ENCODE data around the gene GNAT2.
A peak's percentile ranks its signal among the peaks of the same experiment; 100 is the strongest.

The GNAT2 gene

DNA sequence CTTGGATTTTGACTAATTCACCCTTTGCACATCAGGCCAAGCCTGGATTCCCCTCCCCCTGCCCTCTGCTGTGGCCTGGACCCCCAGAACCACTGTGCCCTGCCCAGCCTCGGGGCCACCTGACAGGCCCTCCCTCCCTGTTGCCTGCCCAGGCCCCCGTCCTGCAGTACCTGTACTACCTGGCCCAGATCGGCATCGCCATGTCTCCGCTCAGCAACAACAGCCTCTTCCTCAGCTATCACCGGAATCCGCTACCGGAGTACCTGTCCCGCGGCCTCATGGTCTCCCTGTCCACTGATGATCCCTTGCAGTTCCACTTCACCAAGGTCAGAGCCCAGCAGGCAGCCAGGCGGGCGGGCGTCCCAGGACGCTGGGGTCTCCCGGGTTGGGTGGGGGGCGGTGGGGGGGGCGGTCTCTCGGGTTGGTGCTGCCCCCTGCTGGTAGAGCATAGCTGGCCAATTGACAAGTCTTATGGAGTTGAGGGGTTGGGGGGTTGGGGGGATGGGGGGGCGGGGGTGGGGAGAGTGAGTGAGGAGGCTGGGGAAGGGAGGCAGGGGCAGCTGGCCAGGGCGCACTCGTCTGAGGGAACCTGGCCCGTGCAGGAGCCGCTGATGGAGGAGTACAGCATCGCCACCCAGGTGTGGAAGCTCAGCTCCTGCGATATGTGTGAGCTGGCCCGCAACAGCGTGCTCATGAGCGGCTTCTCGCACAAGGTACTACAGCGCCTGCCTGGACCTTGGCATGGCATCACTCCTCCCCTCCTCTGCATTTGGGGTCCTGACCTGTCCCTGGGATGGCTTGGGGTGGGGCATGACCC lies 10.9 kb upstream of the GNAT2 start:
- DNase-seq: no peak
- in situ Hi-C loops (cut with HindIII; ENCODE audit: low pct_ligation_motif_present, low pct_unique_long_range_greater_than_20kb, low sequenced_read_pairs): no loop called here

DNA sequence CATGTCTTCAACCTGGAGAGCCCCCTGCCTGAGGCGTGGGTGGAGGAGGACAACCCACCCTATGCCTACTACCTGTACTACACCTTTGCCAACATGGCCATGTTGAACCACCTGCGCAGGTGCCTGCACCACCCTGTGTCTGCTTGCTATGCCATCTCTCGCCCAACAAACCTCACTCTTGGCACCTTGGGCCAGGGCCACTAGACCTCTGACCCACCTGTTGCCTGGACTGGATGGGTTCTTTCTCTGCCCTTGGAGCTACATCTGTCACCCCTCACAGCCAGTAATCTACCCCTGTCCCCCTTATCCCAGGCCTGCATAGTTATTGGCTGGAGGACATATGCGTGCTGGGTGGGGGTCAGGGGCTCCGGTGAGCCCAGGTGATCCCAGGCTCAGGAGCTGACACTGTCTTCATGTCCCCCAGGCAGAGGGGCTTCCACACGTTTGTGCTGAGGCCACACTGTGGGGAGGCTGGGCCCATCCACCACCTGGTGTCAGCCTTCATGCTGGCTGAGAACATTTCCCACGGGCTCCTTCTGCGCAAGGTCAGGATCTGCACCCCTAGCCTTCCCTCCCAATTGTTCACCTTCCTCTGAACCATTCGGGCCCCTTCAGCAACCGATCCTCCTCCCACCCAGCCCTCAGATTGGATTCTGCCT lies 10.1 kb upstream of the GNAT2 start:
- DNase-seq: no peak
- in situ Hi-C loops (cut with HindIII; ENCODE audit: low pct_ligation_motif_present, low pct_unique_long_range_greater_than_20kb, low sequenced_read_pairs): no loop called here

GRCh38 chr1:109628540-109629321 lies 9.3 kb upstream of the GNAT2 start:
- in situ Hi-C loops (cut with HindIII; ENCODE audit: low pct_ligation_motif_present, low pct_unique_long_range_greater_than_20kb, low sequenced_read_pairs): no loop called here

DNA sequence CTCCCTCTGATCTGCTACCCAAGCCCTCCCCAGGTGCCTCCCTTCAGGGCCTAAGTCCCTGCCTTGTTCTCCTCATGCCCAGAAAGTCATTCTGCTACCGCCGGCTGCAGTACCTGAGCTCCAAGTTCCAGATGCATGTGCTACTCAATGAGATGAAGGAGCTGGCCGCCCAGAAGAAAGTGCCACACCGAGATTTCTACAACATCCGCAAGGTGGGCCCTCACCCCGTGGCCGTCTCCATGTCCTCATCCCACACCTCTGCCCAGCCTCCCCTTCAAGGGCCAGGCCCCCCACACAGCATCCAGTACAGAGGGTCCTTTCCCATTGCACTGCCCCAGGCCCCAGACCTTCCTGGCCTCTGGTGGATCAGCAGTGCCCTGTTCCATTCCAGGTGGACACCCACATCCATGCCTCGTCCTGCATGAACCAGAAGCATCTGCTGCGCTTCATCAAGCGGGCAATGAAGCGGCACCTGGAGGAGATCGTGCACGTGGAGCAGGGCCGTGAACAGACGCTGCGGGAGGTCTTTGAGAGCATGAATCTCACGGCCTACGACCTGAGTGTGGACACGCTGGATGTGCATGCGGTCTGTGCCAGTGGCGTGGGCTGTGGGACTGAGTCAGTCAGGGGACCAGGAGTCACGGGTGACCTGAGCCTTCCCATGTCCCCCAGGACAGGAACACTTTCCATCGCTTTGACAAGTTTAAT lies 8.4 kb upstream of the GNAT2 start:
- peak; percentile 92 for DNase-seq
- in situ Hi-C loops (cut with HindIII; ENCODE audit: low pct_ligation_motif_present, low pct_unique_long_range_greater_than_20kb, low sequenced_read_pairs): no loop called here

More at GRCh38 chr1:109628540-109629321, 9.3 kb upstream of the GNAT2 start:
- peak; percentile 91 for DNase-seq

DNA sequence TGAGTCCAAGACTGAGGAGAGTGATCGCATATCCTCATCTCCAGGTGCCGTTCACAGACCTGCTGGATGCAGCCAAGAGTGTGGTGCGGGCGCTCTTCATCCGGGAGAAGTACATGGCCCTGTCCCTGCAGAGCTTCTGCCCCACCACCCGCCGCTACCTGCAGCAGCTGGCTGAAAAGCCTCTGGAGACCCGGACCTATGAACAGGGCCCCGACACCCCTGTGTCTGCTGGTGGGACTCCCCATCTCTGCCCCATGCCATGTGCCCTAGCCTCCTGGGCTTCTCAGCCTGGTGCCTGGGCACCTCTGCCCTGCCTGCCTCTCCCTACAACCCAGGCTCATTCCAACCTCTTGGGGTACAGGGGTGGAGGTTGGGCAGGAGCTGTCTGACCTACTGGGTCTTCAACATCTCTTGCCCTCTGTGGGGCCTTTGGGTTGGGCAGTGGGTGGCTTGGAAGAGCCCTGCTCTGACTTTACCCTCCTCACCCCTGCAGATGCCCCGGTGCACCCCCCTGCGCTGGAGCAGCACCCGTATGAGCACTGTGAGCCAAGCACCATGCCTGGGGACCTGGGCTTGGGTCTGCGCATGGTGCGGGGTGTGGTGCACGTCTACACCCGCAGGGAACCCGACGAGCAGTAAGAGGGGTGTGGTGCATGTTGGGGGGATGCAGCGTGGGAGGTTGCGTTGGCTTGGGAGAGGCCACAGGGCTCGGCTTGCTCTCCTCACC lies 7.4 kb upstream of the GNAT2 start:
- in situ Hi-C loops (cut with HindIII; ENCODE audit: low pct_ligation_motif_present, low pct_unique_long_range_greater_than_20kb, low sequenced_read_pairs): no loop called here

DNA sequence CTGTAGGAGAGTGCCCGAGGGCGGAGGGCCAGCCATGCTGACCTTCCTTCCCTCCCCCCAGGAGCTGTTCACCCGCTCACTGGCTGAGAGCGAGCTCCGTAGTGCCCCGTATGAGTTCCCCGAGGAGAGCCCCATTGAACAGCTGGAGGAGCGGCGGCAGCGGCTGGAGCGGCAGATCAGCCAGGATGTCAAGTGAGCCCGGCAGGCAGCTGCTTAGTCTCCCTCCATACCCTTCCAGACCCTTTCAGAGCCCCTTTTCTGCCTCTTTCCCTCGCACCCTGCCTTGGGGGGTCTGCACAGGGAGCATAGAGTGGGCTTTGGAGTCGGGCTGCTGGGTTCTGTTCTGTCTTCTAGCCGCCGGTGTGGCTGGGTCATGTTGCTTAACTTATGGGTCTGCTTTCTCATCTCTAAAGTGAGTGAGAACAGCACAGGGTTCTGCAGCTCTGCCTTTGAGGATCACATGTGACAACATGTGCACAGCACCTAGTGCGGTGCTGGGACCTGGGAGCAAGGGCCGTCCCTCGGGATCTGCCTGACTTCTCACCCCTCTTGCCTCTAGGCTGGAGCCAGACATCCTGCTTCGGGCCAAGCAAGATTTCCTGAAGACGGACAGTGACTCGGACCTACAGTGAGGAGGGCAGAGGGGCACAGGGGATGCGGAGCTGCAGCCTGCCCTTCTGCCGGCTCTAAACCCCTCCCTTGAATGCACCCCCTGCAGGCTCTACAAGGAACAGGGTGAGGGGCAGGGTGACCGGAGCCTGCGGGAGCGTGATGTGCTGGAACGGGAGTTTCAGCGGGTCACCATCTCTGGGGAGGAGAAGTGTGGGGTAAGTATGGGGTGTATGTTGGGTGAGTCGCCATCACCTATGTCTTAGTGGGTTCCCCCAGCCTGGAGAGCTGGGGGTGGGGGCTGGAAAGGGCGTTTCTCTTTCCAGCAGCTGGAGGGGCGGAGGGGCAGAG lies 6.5 kb upstream of the GNAT2 start:
- in situ Hi-C loops (cut with HindIII; ENCODE audit: low pct_ligation_motif_present, low pct_unique_long_range_greater_than_20kb, low sequenced_read_pairs): no loop called here
- DNase-seq: no peak

More for the DNA sequence above, 7.4 kb upstream of the GNAT2 start:
- DNase-seq: no peak

- in situ Hi-C loops (cut with HindIII; ENCODE audit: low pct_ligation_motif_present, low pct_unique_long_range_greater_than_20kb, low sequenced_read_pairs): no loop called here
Observed at GRCh38 chr1:109625176-109625575, 5.8 kb upstream of the GNAT2 start.

GRCh38 chr1:109624201-109625010 lies 5.0 kb upstream of the GNAT2 start:
- no peak for DNase-seq
- in situ Hi-C loops (cut with HindIII; ENCODE audit: low pct_ligation_motif_present, low pct_unique_long_range_greater_than_20kb, low sequenced_read_pairs): no loop called here

More at GRCh38 chr1:109625176-109625575, 5.8 kb upstream of the GNAT2 start:
- DNase-seq: no peak

DNA sequence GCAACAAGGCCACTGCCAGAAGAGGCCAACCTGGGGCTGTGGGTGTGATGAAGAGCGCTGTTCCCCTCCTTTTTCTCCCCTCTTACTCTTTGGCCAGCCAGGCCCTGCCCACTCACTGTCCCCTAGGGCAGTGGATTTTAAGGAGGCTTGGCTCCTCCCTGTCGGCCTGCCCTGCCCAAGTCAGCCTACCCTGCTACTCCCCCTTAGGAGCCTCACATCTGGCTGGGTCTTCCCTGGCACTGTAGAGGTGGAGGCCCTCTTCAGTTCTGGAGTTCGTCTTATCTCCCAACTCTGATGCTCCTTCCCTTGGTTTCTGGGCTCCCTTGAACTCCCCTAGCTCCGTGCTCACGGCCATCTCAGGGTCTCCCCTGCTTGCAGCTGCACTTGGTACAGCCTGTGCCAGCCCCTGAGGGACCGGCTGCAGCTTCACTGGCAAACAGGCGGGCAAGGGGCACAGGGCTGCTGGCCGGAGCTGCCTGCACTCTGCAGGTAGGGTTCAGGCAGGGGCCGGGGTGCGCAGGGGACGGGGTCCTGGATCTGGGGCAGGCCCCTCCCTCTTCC lies 4.3 kb upstream of the GNAT2 start:
- in situ Hi-C loops (cut with HindIII; ENCODE audit: low pct_ligation_motif_present, low pct_unique_long_range_greater_than_20kb, low sequenced_read_pairs): no loop called here

GRCh38 chr1:109622895-109623294 lies 3.5 kb upstream of the GNAT2 start:
- in situ Hi-C loops (cut with HindIII; ENCODE audit: low pct_ligation_motif_present, low pct_unique_long_range_greater_than_20kb, low sequenced_read_pairs): no loop called here
- DNase-seq: no peak

More for the DNA sequence above, 4.3 kb upstream of the GNAT2 start:
- DNase-seq: no peak

DNA sequence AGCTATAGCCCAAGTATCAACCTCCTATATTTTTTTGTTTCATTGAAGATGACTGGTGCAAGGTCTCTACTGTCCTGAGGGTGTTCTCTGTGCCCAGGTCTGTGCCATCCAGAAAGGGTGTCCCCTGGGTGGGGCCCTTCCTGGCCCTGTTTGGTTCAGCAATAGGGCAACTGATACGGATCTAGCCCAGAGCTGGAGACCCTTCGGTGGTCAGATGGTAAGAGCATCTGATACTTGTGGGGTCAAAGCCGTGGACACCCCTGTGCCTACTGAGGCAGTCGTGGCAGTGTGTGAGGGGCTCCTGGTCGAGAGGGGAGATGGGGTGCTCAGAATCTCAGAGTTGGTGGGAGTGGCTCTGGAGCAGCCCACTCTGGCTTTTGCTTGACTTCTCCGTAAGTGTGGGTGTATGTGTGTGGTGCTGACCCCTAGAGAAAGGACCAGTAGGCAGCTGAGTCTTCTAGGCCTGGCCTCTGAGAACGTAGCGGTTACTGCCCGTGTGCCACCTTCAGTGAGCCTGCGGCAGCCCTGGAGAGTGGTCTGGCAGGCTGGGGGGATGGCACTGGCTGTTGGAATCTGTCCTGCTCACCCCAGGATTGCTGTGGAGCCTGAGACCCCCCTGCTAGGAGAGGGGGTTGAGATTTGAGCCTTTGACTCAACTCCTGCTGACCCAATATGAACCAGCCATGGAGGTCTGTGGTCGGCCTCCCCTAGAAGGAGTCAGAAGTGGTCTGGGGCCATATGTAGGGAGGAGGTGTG lies 2.9 kb upstream of the GNAT2 start:
- in situ Hi-C loops (cut with HindIII; ENCODE audit: low pct_ligation_motif_present, low pct_unique_long_range_greater_than_20kb, low sequenced_read_pairs): no loop called here
- DNase-seq: no peak

GRCh38 chr1:109621379-109622136 lies 2.1 kb upstream of the GNAT2 start:
- DNase-seq: no peak
- in situ Hi-C loops (cut with HindIII; ENCODE audit: low pct_ligation_motif_present, low pct_unique_long_range_greater_than_20kb, low sequenced_read_pairs): no loop called here

- DNase-seq: peak; percentile 90
- in situ Hi-C loops (cut with HindIII; ENCODE audit: low pct_ligation_motif_present, low pct_unique_long_range_greater_than_20kb, low sequenced_read_pairs): no loop called here
Observed at GRCh38 chr1:109620841-109621286, 1.4 kb upstream of the GNAT2 start.

DNA sequence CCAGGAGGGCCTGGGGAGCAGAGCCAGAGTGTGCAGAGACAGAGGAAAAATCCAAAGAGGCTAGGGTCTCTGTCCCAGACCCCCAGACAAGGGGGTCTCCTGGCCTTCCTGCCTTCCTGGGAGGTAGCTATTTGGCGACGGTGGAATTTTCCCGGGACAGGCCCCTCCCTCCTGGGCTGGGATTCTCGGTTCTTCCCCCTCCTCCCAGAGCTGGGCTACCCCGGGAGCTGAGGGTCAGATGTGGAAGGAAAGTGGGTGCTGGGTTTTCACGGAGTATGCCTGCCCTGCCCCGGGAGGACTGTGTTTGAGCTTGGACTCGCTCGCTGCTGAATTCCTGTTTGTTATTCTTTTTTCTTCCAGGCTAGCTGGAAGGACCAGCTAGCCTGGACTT lies 980 bp upstream of the GNAT2 start:
- DNase-seq: peak; percentile 51
- in situ Hi-C loops (cut with HindIII; ENCODE audit: low pct_ligation_motif_present, low pct_unique_long_range_greater_than_20kb, low sequenced_read_pairs): no loop called here

Data from ACHN (cell line).